ENCODE results near the gene EPB41L4B.

EPB41L4B gene

GRCh38 chr9:109317979-109318741, 2.7 kb downstream of the EPB41L4B start:
- no peak for TF ChIP-seq CTCF (IDR thresholded peaks at IDR 0.05; ENCODE audit: low read depth, low read length, missing control alignments)
- in situ Hi-C loops (cut with HindIII; ENCODE audit: low sequenced_read_pairs), result no loop called here
- DNase-seq (ENCODE audit: low read depth), result no peak
- H3K4me3 ChIP-seq (ENCODE audit: low read depth, low read length), result no peak overlapping the region

- no peak overlapping the region for H3K4me3 ChIP-seq (ENCODE audit: low read depth, low read length)
- TF ChIP-seq CTCF (IDR thresholded peaks at IDR 0.05; ENCODE audit: low read depth, low read length, missing control alignments), result no peak
- DNase-seq (ENCODE audit: low read depth), result no peak
- in situ Hi-C loops (cut with HindIII; ENCODE audit: low sequenced_read_pairs), result no loop called here
Observed at GRCh38 chr9:109317311-109317978, 3.4 kb downstream of the EPB41L4B start.

GRCh38 chr9:109316207-109316640, 4.6 kb downstream of the EPB41L4B start:
- DNase-seq (ENCODE audit: low read depth), result peak; percentile 87
- TF ChIP-seq CTCF (IDR thresholded peaks at IDR 0.05; ENCODE audit: low read depth, low read length, missing control alignments), result no peak
- in situ Hi-C loops (cut with HindIII; ENCODE audit: low sequenced_read_pairs), result no loop called here
- H3K4me3 ChIP-seq (ENCODE audit: low read depth, low read length), result no peak overlapping the region

GRCh38 chr9:109315480-109316206, 5.2 kb downstream of the EPB41L4B start:
- H3K4me3 ChIP-seq (ENCODE audit: low read depth, low read length), result no peak overlapping the region
- no peak for DNase-seq (ENCODE audit: low read depth)
- TF ChIP-seq CTCF (IDR thresholded peaks at IDR 0.05; ENCODE audit: low read depth, low read length, missing control alignments), result no peak
- in situ Hi-C loops (cut with HindIII; ENCODE audit: low sequenced_read_pairs), result no loop called here

GRCh38 chr9:109314011-109314531, 6.8 kb downstream of the EPB41L4B start:
- in situ Hi-C loops (cut with HindIII; ENCODE audit: low sequenced_read_pairs), result no loop called here
- no peak overlapping the region for H3K4me3 ChIP-seq (ENCODE audit: low read depth, low read length)
- no peak for DNase-seq (ENCODE audit: low read depth)
- TF ChIP-seq CTCF (IDR thresholded peaks at IDR 0.05; ENCODE audit: low read depth, low read length, missing control alignments), result no peak

- no peak for DNase-seq (ENCODE audit: low read depth)
- no peak for TF ChIP-seq CTCF (IDR thresholded peaks at IDR 0.05; ENCODE audit: low read depth, low read length, missing control alignments)
- in situ Hi-C loops (cut with HindIII; ENCODE audit: low sequenced_read_pairs), result no loop called here
- H3K4me3 ChIP-seq (ENCODE audit: low read depth, low read length), result no peak overlapping the region
Observed at GRCh38 chr9:109313351-109313750, 7.5 kb downstream of the EPB41L4B start.

All from astrocyte of the cerebellum (primary cell).